Measurements from ENCODE around the gene SLC13A3.

The SLC13A3 gene

DNA sequence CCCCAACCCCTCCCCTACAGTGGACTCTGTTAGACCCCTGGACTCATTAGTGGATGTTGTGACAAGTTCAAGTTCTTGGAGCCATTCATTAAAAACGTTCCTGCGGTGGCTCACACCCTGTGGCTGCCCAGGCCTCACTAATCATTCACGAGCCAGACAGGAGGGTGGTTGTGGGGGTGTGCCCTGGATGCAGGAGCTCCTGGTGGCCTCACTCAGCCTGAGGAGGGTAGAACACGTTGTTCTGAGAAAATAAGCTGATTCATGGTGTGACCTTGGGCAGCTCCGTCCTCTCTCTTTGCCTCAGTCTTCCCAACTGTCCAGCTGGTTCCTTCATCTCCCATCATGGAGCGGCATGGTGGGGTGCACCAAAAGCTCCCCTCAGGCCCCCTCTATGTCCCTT is 16.7 kb downstream of the SLC13A3 start:
- no peak for DNase-seq

DNA sequence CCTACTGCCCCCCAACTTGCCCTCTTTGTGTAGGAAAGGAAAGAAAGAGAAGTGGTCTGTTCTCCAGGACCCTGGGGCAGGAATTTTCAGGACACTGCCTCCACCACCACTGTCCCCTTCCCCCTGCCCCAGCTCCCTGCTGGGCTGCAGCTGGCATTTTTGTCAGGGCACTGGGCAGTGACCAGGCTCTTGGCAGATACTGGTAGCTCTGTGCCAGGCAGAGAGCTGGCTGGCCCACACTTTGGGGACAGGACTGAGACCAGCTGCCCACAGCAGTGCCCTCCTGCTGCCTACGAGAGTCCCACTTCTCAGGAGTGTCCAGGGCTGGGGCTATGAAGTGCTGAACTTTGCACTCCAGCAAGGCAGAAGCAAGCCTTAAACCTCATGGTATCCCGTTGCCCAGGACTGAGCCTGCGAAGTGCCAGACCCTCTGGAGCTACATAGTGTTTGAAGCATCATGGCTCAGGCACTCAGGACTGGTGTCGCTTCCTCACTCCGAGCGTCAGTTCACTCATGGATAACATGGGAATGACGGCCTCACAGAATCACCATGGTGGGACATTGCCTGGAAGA is 19.3 kb downstream of the SLC13A3 start:
- DNase-seq = no peak

DNA sequence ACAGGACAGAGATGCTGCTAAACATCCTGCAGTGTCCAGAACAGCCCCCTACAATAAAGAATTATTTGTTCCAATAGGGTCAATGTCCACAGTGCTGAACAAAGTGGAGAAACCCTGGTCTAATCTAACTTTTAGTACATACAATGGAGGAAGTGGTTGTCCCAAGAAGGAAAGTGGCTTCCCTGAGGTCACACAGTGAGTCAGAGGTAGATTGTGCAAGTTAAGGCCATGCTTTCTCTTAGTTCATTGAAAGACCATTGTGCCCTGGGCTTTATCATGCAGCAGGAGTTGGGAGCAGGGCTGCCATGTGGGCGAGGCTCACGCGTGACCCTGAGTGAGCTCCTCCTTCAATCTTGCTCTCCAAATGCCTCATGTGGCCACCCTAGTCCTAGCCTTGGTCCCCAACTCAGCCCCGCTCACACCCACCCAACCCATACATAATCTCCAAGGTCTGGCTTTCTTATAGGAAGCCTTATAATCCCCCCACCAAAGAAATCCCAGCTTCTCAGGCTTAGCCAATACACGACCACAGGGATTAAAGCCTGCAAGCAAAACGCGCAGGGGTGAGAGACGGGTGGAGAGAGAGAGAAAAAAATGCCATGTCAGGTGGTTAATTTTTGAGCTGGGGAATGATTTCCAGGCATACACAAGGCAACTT is 19.9 kb downstream of the SLC13A3 start:
- no peak for DNase-seq

DNA sequence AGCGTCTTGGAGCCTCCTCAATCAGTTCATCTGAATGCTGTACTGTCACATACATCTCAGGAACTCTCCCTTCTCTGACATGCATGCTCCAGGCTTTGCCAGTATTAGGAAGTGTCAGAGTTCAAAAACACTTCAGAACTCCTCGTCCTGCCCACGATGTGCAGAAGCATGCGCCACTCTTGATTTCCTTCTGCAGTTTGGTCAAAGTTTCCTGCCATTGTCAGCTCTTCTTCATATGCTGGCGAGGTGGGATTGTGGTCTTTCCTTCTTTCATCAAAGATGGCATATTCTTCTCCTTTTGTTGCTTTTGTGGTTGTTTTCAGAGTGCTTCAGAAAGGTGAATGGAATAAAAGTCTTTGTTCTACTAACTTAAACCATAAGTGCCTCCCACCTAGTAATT is 21.0 kb downstream of the SLC13A3 start:
- no peak for DNase-seq

DNA sequence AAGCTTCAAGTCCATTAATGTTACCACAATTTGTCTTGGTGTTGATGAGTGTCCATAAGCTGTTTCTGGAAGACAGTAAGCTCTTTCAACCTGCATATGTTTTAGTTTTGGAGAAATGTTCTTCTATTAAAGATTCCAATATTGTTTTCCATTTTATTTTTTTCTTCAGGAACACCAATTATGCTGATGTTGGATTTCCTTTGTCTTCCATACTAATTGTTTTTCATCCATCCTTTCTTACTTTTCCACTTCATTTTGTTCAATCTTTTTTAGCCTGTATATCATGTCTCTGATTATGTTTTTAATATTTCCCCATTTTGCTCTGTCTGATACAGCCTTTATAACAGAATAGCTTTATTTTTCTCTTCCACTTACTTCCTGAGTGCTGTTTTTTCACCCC is 21.9 kb downstream of the SLC13A3 start:
- DNase-seq = no peak

GRCh38 chr20:46627234-46627633 is 24.0 kb downstream of the SLC13A3 start:
- DNase-seq = no peak

GRCh38 chr20:46626758-46627157 is 24.5 kb downstream of the SLC13A3 start:
- no peak for DNase-seq

- DNase-seq = no peak
Observed at GRCh38 chr20:46625875-46626373, 25.3 kb downstream of the SLC13A3 start.

GRCh38 chr20:46624946-46625345 is 26.3 kb downstream of the SLC13A3 start:
- DNase-seq = no peak

- DNase-seq = no peak
Observed at GRCh38 chr20:46622165-46622564, 29.1 kb downstream of the SLC13A3 start.

DNA sequence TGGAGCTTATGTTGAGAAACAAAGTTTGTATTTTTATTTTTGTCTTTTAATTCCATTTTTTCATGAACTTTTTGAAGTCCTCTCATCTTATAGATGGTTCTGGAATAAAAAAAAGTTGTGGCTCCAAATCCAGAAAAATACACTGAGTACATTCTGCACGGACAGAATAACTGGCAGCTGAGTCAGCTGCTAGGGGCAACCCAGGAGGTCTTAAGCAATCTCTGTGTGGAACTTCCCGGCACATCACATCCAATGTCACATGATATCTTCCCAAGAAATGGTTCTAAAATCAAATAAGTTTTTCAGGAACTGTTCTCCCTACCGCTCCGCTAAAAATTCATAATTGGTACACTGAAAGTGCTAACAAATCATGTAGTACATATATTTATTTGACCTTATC is 29.8 kb downstream of the SLC13A3 start:
- DNase-seq = peak; percentile 36

DNA sequence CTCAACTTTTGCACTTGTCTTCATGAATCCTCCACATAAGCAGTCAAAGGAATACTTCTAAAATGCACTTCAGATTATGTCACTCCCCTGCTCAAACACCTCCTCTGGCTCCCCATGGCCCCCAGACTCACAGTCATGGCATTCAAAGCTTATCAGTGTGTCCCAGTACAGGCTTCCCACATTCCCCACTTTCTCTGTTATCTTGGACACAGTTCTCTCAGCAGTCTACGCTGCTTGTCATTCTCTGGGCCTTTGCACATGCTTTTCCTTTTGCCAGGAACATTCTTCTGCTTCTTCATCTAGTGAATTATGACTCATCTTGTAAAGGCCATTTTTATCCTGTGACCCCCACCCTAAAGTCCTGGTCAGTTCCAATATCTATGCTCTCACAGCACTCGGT is 31.8 kb downstream of the SLC13A3 start:
- no peak for DNase-seq

DNA sequence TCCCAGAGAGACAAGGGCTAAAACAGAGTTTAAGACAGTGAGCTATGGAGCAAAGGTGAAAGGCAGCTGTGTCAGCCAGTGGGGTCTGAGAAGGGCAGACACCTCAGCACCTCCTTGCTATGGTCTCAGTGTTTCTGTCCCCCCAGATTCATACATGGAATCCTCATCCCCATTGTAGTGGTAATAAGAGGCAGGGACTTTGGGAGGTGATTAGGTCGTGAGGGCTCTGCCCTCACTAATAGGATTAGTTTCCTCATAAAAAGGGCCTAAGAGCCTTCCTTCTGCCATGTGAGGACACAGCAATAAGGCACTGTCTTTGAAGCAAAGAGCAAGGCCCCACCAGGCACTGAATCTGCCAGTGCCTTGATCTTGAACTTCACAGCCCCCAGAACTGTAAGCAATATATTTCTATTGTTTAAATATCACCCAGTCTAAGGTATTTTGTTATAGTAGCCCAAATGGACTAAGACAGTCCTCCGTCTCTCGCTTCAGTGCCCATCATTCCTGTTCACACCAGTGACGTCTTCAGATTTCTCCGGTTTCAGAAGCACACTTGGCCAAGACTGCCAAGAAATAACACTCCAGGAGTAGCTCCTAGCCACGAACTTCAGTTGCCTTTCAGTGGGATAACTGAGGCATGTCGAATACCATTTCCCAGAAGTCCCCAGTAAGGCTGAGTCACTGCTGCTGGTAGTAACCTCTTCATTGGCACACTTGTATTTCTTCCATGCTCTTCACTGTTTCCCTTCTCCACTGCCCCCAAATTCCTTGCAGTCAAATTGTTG is 32.8 kb downstream of the SLC13A3 start:
- no peak for DNase-seq

DNA sequence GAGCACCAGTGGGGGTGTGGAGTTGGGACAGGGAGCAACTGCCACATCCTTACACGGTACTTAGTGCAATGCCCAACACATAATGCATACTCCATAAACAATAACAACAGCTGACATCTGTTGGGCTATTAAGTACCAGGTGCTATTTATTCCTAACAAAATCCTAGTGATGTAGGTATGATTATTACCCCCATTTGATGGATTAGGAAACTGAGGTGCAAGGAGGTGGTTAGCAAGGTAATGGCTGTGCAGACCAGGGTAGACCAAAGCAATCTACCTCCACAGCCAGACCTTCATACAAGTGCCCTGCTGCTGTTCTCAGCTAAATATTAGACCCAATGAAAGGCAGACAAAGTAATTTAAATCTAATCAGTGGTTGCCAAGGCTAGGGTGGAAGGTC is 36.8 kb downstream of the SLC13A3 start:
- no peak for DNase-seq

GRCh38 chr20:46610145-46610544 is 41.1 kb downstream of the SLC13A3 start:
- no peak for DNase-seq

GRCh38 chr20:46609043-46609442 is 42.2 kb downstream of the SLC13A3 start:
- no peak for DNase-seq

- no peak for DNase-seq
Observed at GRCh38 chr20:46607849-46608497, 43.3 kb downstream of the SLC13A3 start.

- no peak for DNase-seq
Observed at GRCh38 chr20:46607191-46607848, 43.9 kb downstream of the SLC13A3 start.

- no peak for DNase-seq
Observed at GRCh38 chr20:46606817-46607190, 44.5 kb downstream of the SLC13A3 start.

GRCh38 chr20:46605978-46606816 is 45.1 kb downstream of the SLC13A3 start:
- DNase-seq = no peak

DNA sequence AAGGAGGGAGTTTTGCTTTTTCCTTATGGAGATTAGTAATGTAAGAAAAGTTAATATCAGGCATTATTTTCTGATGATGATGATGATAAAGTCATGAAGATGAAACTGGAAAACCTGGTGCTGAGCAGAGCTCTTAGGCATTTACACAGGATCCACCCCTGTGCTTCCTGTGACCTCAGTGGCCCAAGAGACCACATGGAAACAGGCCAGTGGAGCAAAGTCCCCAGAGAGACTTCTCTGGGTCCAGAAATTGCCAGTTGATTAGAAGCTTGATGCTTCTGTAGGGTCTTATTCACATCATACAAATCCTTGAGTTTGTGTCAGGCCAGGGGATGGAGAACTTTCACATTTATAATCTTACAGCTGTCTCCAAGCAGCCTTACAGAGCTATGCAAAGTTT is 46.1 kb downstream of the SLC13A3 start:
- DNase-seq = no peak

DNA sequence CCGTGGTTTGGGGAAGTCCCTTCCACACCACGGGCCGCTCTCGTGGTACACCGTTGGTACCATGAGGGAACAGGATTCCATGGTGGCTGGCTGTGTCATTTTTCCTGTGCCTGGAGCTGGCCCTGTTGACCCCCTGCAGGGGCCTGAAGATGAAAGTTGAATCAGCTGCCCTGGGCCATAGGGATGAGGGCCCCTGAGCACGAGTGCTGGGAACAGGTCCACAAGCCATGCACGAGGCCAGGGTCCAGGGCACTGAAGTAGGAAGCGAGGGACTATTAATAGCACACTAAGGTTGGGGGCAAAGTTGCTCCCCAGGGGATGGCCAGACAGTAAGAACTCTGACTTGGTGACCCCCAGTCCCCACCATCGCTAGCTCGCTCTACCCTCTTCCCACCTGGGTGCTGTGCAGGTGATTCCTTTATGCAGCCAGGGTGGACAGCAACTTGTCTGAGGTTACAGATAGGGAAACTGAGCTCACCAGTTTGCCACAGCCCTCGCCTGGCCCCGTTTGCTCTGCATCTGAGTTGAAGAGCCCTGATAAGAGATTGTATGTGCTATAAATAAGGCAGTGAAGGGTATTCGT is 46.6 kb downstream of the SLC13A3 start:
- DNase-seq = no peak

All from HCEC 1CT (cell line).